HEK293T (cell line): ENCODE data around the gene SUN1.
"Not testable (repeated sequence)": the region's sequence is repeated elsewhere in the genome, so short reads cannot be mapped to it uniquely, and the experiment has no call there.

Experiments
- CTCF ChIA-PET: fragments of 350-600 bp; formaldehyde crosslinking; extraction: SDS; loops from one replicate; lab custom pipeline; 2021; ENCODE audit warnings: antibody characterized with exemption, inconsistent platforms; lab: Yijun Ruan, JAX
- POLR2A ChIA-PET: fragments of 350-600 bp; formaldehyde crosslinking; extraction: SDS; loops from one replicate; lab custom pipeline; 2020; ENCODE audit warnings: antibody characterized with exemption, inconsistent platforms; lab: Yijun Ruan, JAX
- DNase-seq: peaks from one replicate; pipeline ENCODE4 v3.0.0; 2012; ENCODE audit warnings: mixed read lengths; ENCODE audit errors: extremely low spot score
- ARNT ChIP-seq: fragments of 450-650 bp; IDR thresholded peaks from 2 replicates; pipeline ENCODE4 v1.6.1; 2017; ENCODE audit warnings: mild to moderate bottlenecking
- BHLHE40 ChIP-seq: fragments of 450-650 bp; IDR thresholded peaks from 2 replicates; pipeline ENCODE4 v1.6.1; 2016; ENCODE audit warnings: mild to moderate bottlenecking, moderate library complexity, borderline replicate concordance
- CTBP1 ChIP-seq: fragments of 450-650 bp; IDR thresholded peaks from 2 replicates; pipeline ENCODE4 v1.6.1; 2016; ENCODE audit warnings: borderline replicate concordance
- ELF4 ChIP-seq: fragments of 450-650 bp; IDR thresholded peaks from 2 replicates; pipeline ENCODE4 v1.6.1; 2017; ENCODE audit warnings: antibody characterized with exemption
- FOXA1 ChIP-seq: fragments of 450-650 bp; IDR thresholded peaks from 2 replicates; pipeline ENCODE4 v1.6.1; 2016; ENCODE audit warnings: mild to moderate bottlenecking
- FOXK2 ChIP-seq: fragments of 450-650 bp; IDR thresholded peaks from 2 replicates; pipeline ENCODE4 v1.6.1; 2016; ENCODE audit warnings: mild to moderate bottlenecking
- FOXM1 ChIP-seq: fragments of 450-650 bp; IDR thresholded peaks from 2 replicates; pipeline ENCODE4 v1.6.1; 2017; ENCODE audit warnings: mild to moderate bottlenecking, borderline replicate concordance
- HDGF ChIP-seq: fragments of 450-650 bp; IDR thresholded peaks from 2 replicates; pipeline ENCODE4 v1.6.1; 2017; ENCODE audit warnings: antibody characterized with exemption, borderline replicate concordance
- L3MBTL2 ChIP-seq: fragments of 450-650 bp; conservative IDR thresholded peaks from 2 replicates; pipeline ENCODE4 v1.6.1; 2016; ENCODE audit warnings: mild to moderate bottlenecking
- LEF1 ChIP-seq: fragments of 450-650 bp; IDR thresholded peaks from 2 replicates; pipeline ENCODE4 v1.6.1; 2017; ENCODE audit warnings: mild to moderate bottlenecking, borderline replicate concordance
- NFRKB ChIP-seq: fragments of 450-650 bp; IDR thresholded peaks from 2 replicates; pipeline ENCODE4 v1.6.1; 2016; ENCODE audit warnings: mild to moderate bottlenecking, moderate library complexity
- SP1 ChIP-seq: fragments of 450-650 bp; IDR thresholded peaks from 2 replicates; pipeline ENCODE4 v1.6.1; 2017
- SUZ12 ChIP-seq: fragments of 450-650 bp; IDR thresholded peaks from 2 replicates; pipeline ENCODE4 v1.6.1; 2016; ENCODE audit warnings: mild to moderate bottlenecking
- TARDBP ChIP-seq: fragments of 450-650 bp; IDR thresholded peaks from 2 replicates; pipeline ENCODE4 v1.6.1; 2016
- ZNF384 ChIP-seq: fragments of 450-650 bp; IDR thresholded peaks from 2 replicates; pipeline ENCODE4 v1.6.1; 2016
- TF ChIP-seq, protein P1 (sequence below): fragments of 450-650 bp; IDR thresholded peaks from 2 replicates; pipeline ENCODE4 v1.6.1; 2016

The SUN1 gene

DNA sequence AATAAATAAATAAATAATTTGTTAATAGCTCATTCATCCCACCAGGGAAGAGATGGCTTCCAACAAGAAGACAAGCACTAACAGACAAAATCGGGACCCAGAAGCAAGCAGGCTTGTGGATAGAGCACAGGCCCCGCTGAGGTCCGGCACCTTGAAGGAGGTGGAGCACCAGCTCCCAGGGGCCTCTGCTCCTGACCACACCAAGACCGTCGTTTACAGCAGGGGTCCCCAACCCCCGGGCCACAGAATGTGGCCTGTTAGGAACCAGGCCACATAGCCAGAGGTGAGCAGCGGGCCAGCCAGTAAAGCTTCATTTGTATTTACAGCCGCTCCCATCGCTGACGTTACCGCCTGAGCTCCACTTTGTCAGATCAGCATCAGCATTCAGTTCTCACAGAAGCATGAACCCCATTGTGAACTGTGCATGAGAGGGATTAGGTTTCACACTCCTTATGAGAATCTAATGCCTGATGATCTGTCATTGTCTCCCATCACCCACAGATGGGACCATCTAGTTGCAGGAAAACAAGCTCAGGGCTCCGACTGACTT, 33.3 kb upstream of the SUN1 start:
- ChIA-PET POLR2A (no interaction called here), CTCF (no interaction called here)
- no peak for TF ChIP-seq L3MBTL2
- DNase-seq: no peak

DNA sequence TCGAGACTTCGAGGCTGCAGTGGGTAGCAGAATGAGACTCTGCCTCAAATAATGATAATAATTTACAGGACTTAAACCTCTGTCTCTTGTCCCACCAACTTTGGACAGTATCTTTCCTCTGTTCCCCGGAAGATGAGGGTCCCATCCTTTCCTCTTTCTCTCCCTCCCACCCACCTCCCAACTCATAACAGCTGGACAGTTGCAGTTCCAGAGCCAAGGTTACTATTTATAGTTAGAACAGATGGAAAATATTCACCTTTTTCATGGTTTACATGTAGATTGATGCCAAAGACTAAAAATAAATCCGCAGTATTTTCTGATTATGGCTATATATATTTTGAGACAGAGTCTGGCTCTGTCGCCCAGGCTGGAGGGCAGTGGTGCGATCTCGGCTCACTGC, 31.6 kb upstream of the SUN1 start:
- POLR2A ChIA-PET: no interaction called here
- CTCF ChIA-PET: no interaction called here
- DNase-seq: no peak
- no peak for TF ChIP-seq TARDBP
- TF ChIP-seq FOXK2: no peak
- TF ChIP-seq ELF4: no peak
- TF ChIP-seq, protein P1, sequence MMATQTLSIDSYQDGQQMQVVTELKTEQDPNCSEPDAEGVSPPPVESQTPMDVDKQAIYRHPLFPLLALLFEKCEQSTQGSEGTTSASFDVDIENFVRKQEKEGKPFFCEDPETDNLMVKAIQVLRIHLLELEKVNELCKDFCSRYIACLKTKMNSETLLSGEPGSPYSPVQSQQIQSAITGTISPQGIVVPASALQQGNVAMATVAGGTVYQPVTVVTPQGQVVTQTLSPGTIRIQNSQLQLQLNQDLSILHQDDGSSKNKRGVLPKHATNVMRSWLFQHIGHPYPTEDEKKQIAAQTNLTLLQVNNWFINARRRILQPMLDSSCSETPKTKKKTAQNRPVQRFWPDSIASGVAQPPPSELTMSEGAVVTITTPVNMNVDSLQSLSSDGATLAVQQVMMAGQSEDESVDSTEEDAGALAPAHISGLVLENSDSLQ: no peak
- no peak for TF ChIP-seq L3MBTL2
- TF ChIP-seq BHLHE40: no peak
- no peak for TF ChIP-seq CTBP1

GRCh38 chr7:801351-801750, 30.9 kb upstream of the SUN1 start:
- DNase-seq, POLR2A ChIA-PET, CTCF ChIA-PET: not testable (repeated sequence)

GRCh38 chr7:801940-802381, 30.3 kb upstream of the SUN1 start:
- no peak for DNase-seq
- CTCF ChIA-PET: no interaction called here

GRCh38 chr7:802500-803242, 29.6 kb upstream of the SUN1 start:
- POLR2A ChIA-PET: no interaction called here
- TF ChIP-seq, protein P1: no peak
- TF ChIP-seq ARNT: no peak
- no peak for TF ChIP-seq LEF1
- TF ChIP-seq NFRKB: no peak
- no peak for TF ChIP-seq L3MBTL2
- no peak for TF ChIP-seq SP1
- TF ChIP-seq CTBP1: no peak
- TF ChIP-seq ZNF384: no peak
- no peak for TF ChIP-seq FOXA1
- TF ChIP-seq SUZ12: no peak
- no peak for TF ChIP-seq TARDBP
- no peak for DNase-seq
- CTCF ChIA-PET: no interaction called here

More at GRCh38 chr7:801940-802381, 30.3 kb upstream of the SUN1 start:
- POLR2A ChIA-PET: no interaction called here
- TF ChIP-seq SP1 (no peak), FOXK2 (no peak), ELF4 (no peak), NFRKB (no peak), BHLHE40 (no peak), ARNT (no peak), SUZ12 (no peak), FOXA1 (no peak)
- TF ChIP-seq, protein P1: no peak

- TF ChIP-seq HDGF (no peak), FOXA1 (no peak), LEF1 (no peak), NFRKB (no peak), ARNT (no peak), ZNF384 (no peak), SP1 (no peak), ELF4 (no peak), TARDBP (no peak), FOXM1 (no peak)
- ChIA-PET CTCF (no interaction called here), POLR2A (no interaction called here)
- no peak for DNase-seq
These were observed 29.0 kb upstream of the SUN1 start for GRCh38 chr7:803243-803635.

- POLR2A ChIA-PET, CTCF ChIA-PET, DNase-seq: not testable (repeated sequence)
These were observed 28.5 kb upstream of the SUN1 start for GRCh38 chr7:803796-804195.

DNA sequence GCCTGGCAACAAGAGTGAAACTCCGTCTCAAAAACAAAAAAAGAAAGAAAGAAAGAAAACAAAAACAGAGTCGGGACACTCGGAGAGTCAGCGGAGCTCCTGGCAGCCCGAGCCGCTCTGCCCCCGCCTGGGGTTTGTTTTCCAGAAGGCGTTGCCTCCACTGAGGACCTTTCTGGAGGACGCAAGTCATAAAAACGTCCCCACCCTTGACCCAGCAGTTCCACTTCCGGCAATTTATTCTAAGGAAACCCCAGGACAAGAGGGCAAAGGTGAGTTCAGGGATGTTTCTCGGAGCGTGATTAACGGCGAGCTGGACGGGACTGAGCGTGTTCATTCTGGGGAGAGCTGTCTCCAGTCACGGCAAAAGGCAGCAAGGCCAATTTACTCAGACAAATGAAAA, 27.0 kb upstream of the SUN1 start:
- ChIA-PET CTCF (no interaction called here), POLR2A (no interaction called here)
- TF ChIP-seq FOXK2 (no peak), FOXM1 (no peak), LEF1 (no peak)

More for the DNA sequence above, 27.0 kb upstream of the SUN1 start:
- no peak for DNase-seq
